Measurements from ENCODE around the gene KCNC2.

- TF ChIP-seq GABPA (IDR thresholded peaks at IDR 0.05; ENCODE audit: low read depth): no peak
- TF ChIP-seq CTCF (IDR thresholded peaks at IDR 0.05; ENCODE audit: insufficient read depth, low read length): no peak
- TF ChIP-seq POLR2AphosphoS5 (IDR thresholded peaks at IDR 0.05; ENCODE audit: low read depth): no peak
Measured at GRCh38 chr12:75239987-75240386, 30.3 kb upstream of the KCNC2 start.

Data from HL-60 (cell line).